Transverse colon (tissue), 4 donors: ENCODE data around the gene CTNNBIP1. TPM values are rescaled to one million over a fixed set of nuclear protein-coding genes. Genes with fewer than 3 reads are reported as not detected.

Experiments
- DNase-seq: peaks from one replicate; pipeline ENCODE4 v3.0.0-alpha.2; 2019
- H3K27ac ChIP-seq, 4 donors: fragments of 200-600 bp; sonication (generic); 2 replicates each; pipeline ENCODE4 v1.5.1; 2016 to 2018; ENCODE audit warnings: inconsistent platforms in 4 of 4
- H3K27me3 ChIP-seq: fragments of 200-600 bp; sonication (generic); 2 replicates; pipeline ENCODE4 v1.5.1; 2017; ENCODE audit warnings: inconsistent platforms
- H3K36me3 ChIP-seq, 4 donors: fragments of 200-600 bp; sonication (generic); 2 replicates each; pipeline ENCODE4 v1.5.1; 2017 to 2019; ENCODE audit warnings: inconsistent platforms in 4 of 4
- H3K4me1 ChIP-seq, 4 donors: fragments of 200-600 bp; sonication (generic); 2 replicates each; pipeline ENCODE4 v1.5.1; 2017 to 2020; ENCODE audit warnings: inconsistent platforms in 4 of 4
- H3K4me3 ChIP-seq, 4 donors: fragments of 200-600 bp; sonication (generic); 1 replicate in 1 of 4; 2 replicates in 3 of 4; pipeline versions ENCODE4 v1.5.1 to v1.6.1; 2017 to 2019; ENCODE audit warnings: inconsistent platforms in 4 of 4
- H3K9me3 ChIP-seq, 2 donors: fragments of 200-600 bp; sonication (generic); 2 replicates each; pipeline ENCODE4 v1.5.1; 2017 to 2019; ENCODE audit warnings: inconsistent platforms in 2 of 2
- EP300 ChIP-seq: sonication (generic); formaldehyde crosslinking; IDR thresholded peaks from one replicate; pipeline ENCODE4 v1.6.1; 2017; ENCODE audit warnings: antibody characterized with exemption, low read depth
- POLR2A ChIP-seq: fragments of 450-650 bp; IDR thresholded peaks from one replicate; pipeline ENCODE4 v1.6.1; 2016; ENCODE audit warnings: antibody characterized with exemption, mild to moderate bottlenecking, moderate library complexity
- POLR2AphosphoS5 ChIP-seq, 3 donors: sonication (generic); formaldehyde crosslinking; IDR thresholded peaks; one replicate each; pipeline ENCODE4 v1.6.1; 2016; ENCODE audit warnings: antibody characterized with exemption in 3 of 3
- WGBS, 2 donors: methylation state at CpG; one replicate each; pipeline ENCODE4 v1.1.5; 2018; ENCODE audit warnings: low coverage in 1 of 2; 5-methylcytosine and 5-hydroxymethylcytosine counted together
- in situ Hi-C, 4 donors: fragments of 200-750 bp; cut with MboI; loops; one replicate each; pipeline versions ENCODE4 v1.15.0 to v1.15.1; 2017; ENCODE audit warnings: low sequenced_read_pairs in 3 of 4, low pct_ligation_motif_present in 1 of 4, low pct_unique_long_range_greater_than_20kb in 1 of 4
- intact Hi-C: fragments of 100-400 bp; cut with DNase I; formaldehyde crosslinking; loops from one replicate; pipeline ENCODE4 v1.15.1; 2023; ENCODE audit warnings: low total_unique reads
- total RNA-seq, 4 donors: library from RNA; depleted of rRNA; stranded (reverse); fragments of >200 nt; gene quantifications; one replicate each; pipeline ENCODE4 v1.1.0, GENCODE V29; 2016
- TF ChIP-seq, protein P1 (sequence below), 5 experiments: fragments of 200-600 bp in 3 of 5; fragments of 450-650 bp in 2 of 5; sonication (generic) in 3 of 5; IDR thresholded peaks; 1 replicate in 2 of 5; 2 replicates in 3 of 5; pipeline ENCODE4 v1.5.1; 2016 to 2017; ENCODE audit warnings: antibody characterized with exemption in 5 of 5, inconsistent platforms in 3 of 5, mild to moderate bottlenecking in 2 of 5, moderate library complexity in 1 of 5

The CTNNBIP1 gene
- total RNA-seq, 4 donors from 2014 or later: 7.9 to 24.4 (median 15.7) TPM

DNA sequence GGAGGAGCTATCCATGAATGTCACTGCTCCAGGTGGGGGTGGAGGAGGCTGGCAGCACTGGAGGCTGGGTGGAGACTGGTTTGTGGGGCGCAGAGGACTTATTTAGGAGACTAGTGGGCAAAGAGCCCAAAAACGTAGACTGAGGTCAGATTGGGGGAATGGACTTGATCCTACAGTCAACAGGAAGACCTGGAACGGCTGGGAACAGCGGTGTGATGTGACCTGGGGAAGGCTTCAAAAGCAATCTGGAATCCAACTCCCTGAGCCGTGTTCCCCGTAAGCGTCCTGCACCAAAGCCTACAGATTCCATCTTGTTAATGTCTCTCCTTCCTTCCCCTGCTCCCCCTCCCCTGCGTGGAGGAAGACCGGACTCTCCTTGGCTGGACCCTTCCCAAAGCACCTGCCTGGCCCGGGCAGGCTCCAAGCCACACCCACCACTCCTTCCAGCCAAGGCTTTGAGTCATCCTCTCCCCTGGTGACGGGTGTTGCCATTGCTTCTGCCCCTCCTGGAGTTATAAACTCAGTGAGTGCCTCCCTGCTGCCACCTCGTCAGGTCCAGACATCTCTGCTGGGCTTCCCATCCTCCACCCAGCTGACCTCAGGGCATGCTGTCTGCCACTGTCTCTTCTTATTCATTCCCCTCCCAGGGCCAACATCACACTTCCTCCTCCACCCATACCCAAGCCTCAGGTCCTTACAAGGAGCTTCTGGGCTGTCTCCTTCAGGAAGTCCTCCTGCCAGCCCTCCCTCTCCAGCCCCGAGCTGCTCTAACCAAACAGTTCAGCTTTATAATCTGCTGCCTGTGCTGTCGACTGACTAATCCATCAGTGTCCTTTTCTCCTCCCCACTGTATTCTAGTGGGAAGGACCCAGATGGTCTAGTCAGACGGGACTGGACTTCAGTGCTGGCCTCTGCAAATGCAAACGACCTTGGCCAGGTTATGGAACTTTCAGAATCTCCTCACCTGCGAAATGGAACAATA lies 84.7 kb downstream of the CTNNBIP1 start:
- TF ChIP-seq, protein P1, sequence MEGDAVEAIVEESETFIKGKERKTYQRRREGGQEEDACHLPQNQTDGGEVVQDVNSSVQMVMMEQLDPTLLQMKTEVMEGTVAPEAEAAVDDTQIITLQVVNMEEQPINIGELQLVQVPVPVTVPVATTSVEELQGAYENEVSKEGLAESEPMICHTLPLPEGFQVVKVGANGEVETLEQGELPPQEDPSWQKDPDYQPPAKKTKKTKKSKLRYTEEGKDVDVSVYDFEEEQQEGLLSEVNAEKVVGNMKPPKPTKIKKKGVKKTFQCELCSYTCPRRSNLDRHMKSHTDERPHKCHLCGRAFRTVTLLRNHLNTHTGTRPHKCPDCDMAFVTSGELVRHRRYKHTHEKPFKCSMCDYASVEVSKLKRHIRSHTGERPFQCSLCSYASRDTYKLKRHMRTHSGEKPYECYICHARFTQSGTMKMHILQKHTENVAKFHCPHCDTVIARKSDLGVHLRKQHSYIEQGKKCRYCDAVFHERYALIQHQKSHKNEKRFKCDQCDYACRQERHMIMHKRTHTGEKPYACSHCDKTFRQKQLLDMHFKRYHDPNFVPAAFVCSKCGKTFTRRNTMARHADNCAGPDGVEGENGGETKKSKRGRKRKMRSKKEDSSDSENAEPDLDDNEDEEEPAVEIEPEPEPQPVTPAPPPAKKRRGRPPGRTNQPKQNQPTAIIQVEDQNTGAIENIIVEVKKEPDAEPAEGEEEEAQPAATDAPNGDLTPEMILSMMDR (IDR thresholded peaks at IDR 0.05): peak in 2 of 5 experiments; percentile 15 to 42
- peak; percentile 67 for TF ChIP-seq POLR2A
- peak; percentile 50 to 75 (median 62) for TF ChIP-seq POLR2AphosphoS5 (IDR thresholded peaks at IDR 0.05)
- TF ChIP-seq EP300: no peak
- H3K27ac ChIP-seq: peak overlapping the region; percentile 93 to 96 (median 94)
- 0 to 17% methylated on average over 2 to 17 of the region's 17 CpGs for WGBS, 2 donors
- no peaks in the 10 kb centered on the region for H3K9me3 ChIP-seq
- peak overlapping the region in 2 of 4 donors; percentile 1 to 95 for H3K4me3 ChIP-seq
- no peaks in the 10 kb centered on the region for H3K27me3 ChIP-seq
- in situ Hi-C loops: no loop called here
- intact Hi-C loops: no loop called here
- no peaks in the 10 kb centered on the region for H3K36me3 ChIP-seq
- peak; percentile 90 for DNase-seq
- peaks cover 15 to 43% (median 32%) of the 10 kb centered on the region in 4 donors for H3K4me1 ChIP-seq

DNA sequence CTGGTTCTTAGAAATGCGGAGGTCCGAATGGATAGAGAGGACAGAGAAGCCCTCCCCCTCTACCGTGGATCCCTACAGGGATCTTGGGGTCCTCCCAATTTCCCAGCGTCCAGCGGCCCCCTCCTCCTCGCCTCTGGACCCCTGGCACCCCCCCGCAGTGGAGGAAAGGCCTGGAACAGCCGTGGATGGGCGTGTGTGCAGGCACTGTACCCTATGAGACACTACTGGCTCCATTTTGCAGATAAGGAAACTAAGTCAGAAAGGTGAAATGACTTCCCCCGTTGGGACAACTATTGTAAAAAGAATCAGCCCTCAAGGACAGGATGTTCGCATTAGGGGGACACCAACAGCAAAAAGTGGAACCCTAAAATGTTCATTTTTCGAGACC lies 85.4 kb downstream of the CTNNBIP1 start:
- no peak for DNase-seq
- intact Hi-C loops (no loop called here), in situ Hi-C loops (no loop called here)
- Histone ChIP-seq H3K4me1 (peaks cover 15 to 46% (median 32%) of the 10 kb centered on the region in 4 donors), H3K27me3 (no peaks in the 10 kb centered on the region), H3K9me3 (no peaks in the 10 kb centered on the region), H3K27ac (peak overlapping the region; percentile 93 to 96 (median 94)), H3K4me3 (peak overlapping the region in 3 of 4 donors; percentile 80 to 95 (median 84)), H3K36me3 (no peaks in the 10 kb centered on the region)
- TF ChIP-seq, protein P1 (IDR thresholded peaks at IDR 0.05): no peak
- TF ChIP-seq EP300 (no peak), POLR2AphosphoS5 (IDR thresholded peaks at IDR 0.05) (no peak), POLR2A (no peak)
- WGBS, 2 donors: 20 to 25% methylated on average over 2 to 12 of the region's 12 CpGs

DNA sequence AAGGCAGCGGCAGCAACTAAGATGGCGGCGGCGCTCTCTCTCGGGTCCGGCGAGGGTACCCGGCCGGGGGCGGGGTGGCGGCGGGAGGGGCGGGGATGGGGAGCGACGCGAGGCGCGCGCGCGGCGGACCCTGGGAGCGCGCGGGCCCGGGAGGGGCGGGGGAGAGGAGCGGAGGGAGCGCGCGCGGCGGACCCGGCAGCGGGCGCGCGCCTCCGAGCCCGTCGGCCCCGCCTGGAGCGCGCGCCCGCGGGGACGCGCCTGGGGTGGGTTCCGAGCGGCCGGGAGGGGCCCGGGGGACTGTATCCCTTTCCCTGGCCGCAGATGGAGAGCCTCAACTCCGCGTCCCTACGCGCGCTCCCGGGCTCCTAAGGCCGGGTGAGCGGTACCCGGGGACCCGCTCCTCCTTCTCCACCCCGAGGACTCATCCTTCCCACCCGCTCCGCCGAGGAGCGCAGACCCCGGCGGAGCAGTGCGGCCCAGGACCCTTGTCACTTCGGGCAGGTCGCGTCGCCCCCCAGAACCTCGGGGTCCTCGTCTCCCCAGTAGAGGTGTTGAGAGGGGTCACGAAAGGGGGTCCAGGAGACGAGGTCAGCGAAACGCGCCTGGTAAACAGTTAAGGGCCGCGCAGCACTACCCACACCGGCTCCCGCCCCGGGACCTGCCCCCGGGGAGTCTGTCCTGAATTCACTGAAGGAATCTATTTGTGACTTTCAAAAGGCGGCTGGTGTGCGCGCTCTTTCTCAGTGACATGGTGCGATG lies 85.9 kb downstream of the CTNNBIP1 start, which contains the start of gene CLSTN1:
Gene CLSTN1 (minus strand): TSS at position 23 of the 759 bp plus-strand sequence. CDS start 232 bp downstream, outside the sequence.
- TF ChIP-seq, protein P1 (IDR thresholded peaks at IDR 0.05): no peak
- TF ChIP-seq POLR2AphosphoS5 (IDR thresholded peaks at IDR 0.05) (peak; percentile 12 to 85 (median 21)), POLR2A (peak; percentile 44)
- H3K36me3 ChIP-seq: no peaks in the 10 kb centered on the region
- no peaks in the 10 kb centered on the region for H3K9me3 ChIP-seq
- H3K27ac ChIP-seq: peak within 1 kb of the TSS; percentile 93 to 96 (median 94)
- peak; percentile 94 for DNase-seq
- H3K4me3 ChIP-seq: peak within 1 kb of the TSS; percentile 70 to 95 (median 82)
- intact Hi-C loops: no loop called here
- 6% methylated on average over 30 of the region's 93 CpGs; no CpG with 5 or more reads in 1 of the 2 donors for WGBS, 2 donors
- no peaks in the 10 kb centered on the region for H3K27me3 ChIP-seq
- in situ Hi-C loops: no loop called here
- peaks cover 15 to 49% (median 32%) of the 10 kb centered on the region in 4 donors for H3K4me1 ChIP-seq

DNA sequence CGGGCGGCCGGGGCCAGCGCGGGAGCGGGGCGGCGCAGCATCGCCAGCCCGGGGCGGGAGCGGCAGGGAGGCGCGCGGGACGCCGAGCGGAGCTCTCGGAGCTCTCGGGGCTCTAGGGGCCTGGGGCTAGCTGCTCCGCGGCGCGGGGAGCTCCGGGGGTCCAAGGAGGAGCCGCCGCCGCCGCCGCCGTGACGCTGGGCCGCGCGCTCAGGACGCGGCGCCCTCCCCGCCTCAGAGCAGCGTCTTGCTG lies 86.5 kb downstream of the CTNNBIP1 start:
- Histone ChIP-seq H3K27ac (peak overlapping the region; percentile 93 to 96 (median 94)), H3K9me3 (no peaks in the 10 kb centered on the region), H3K36me3 (no peaks in the 10 kb centered on the region), H3K27me3 (no peaks in the 10 kb centered on the region), H3K4me1 (peaks cover 15 to 49% (median 32%) of the 10 kb centered on the region in 4 donors), H3K4me3 (peak overlapping the region; percentile 70 to 95 (median 82))
- WGBS, 2 donors: no CpG with 5 or more reads among the region's 40 CpGs
- TF ChIP-seq POLR2AphosphoS5 (IDR thresholded peaks at IDR 0.05) (peak in 1 of 3 donors; percentile 79), EP300 (no peak)
- no peak for DNase-seq
- in situ Hi-C loops: no loop called here
- intact Hi-C loops: no loop called here
